ENCODE measurements around the gene FHIP2A. TPM values are rescaled to one million over a fixed set of nuclear protein-coding genes. Genes with fewer than 3 reads are reported as not detected.
"Not testable (repeated sequence)": the region's sequence is repeated elsewhere in the genome, so short reads cannot be mapped to it uniquely, and the experiment has no call there.

FHIP2A gene
- 10 to 100 TPM; 26.4 to 29.7 TPM for total RNA-seq

GRCh38 chr10:114821293-114821914 lies at the start of gene FHIP2A:
Gene FHIP2A (plus strand): TSS chr10:114821780. CDS start chr10:114822079, 299 bp downstream.
- DNase-seq, result peak; percentile 97
- Mint-ChIP-seq H3K4me1 (peaks cover 15% of the 10 kb centered on the region), H3K4me3 (peak within 1 kb of the TSS; percentile 92), H3K36me3 (peaks cover 11% of the 10 kb centered on the region), H3K9me3 (no peaks in the 10 kb centered on the region), H3K27ac (peak within 1 kb of the TSS; percentile 92), H3K27me3 (peaks cover 22% of the 10 kb centered on the region)
- ATAC-seq (ENCODE audit: low read depth), result peak; percentile 93
- POLR2A ChIA-PET, result interaction anchor here (0.8 to 3.5 kb wide), 11 partner anchors 10 to 647 kb away, joined by 3 to 23 read pairs (median 4); partner anchors contain the start of gene CCDC186

- Mint-ChIP-seq H3K27me3 (peaks cover 74% of the 10 kb centered on the region), H3K36me3 (no peaks in the 10 kb centered on the region), H3K9me3 (no peaks in the 10 kb centered on the region), H3K27ac (no peak overlapping the region), H3K4me3 (no peak overlapping the region), H3K4me1 (peaks cover 1% of the 10 kb centered on the region)
- DNase-seq (no peak), ATAC-seq (ENCODE audit: low read depth) (no peak)
- POLR2A ChIA-PET, result no interaction called here
Observed at GRCh38 chr10:114772496-114773196, 48.9 kb upstream of the FHIP2A start.

GRCh38 chr10:114773197-114773532 lies 48.4 kb upstream of the FHIP2A start:
- H3K9me3 Mint-ChIP-seq, result no peaks in the 10 kb centered on the region
- peaks cover 78% of the 10 kb centered on the region for H3K27me3 Mint-ChIP-seq
- no peak overlapping the region for H3K4me3 Mint-ChIP-seq
- H3K4me1 Mint-ChIP-seq, result peaks cover 1% of the 10 kb centered on the region
- no peak for ATAC-seq (ENCODE audit: low read depth)
- no peaks in the 10 kb centered on the region for H3K36me3 Mint-ChIP-seq
- no peak for DNase-seq
- H3K27ac Mint-ChIP-seq, result no peak overlapping the region
- POLR2A ChIA-PET, result no interaction called here

- H3K4me3 Mint-ChIP-seq; H3K4me1 Mint-ChIP-seq; ATAC-seq (ENCODE audit: low read depth); H3K9me3 Mint-ChIP-seq; H3K36me3 Mint-ChIP-seq; H3K27ac Mint-ChIP-seq; POLR2A ChIA-PET; DNase-seq: not testable (repeated sequence)
- peaks cover 72% of the 10 kb centered on the region for H3K27me3 Mint-ChIP-seq
Observed at GRCh38 chr10:114775082-114775481, 46.5 kb upstream of the FHIP2A start.

- no peak for DNase-seq
- H3K4me3 Mint-ChIP-seq, result no peak overlapping the region
- H3K27me3 Mint-ChIP-seq, result peaks cover 55% of the 10 kb centered on the region
- H3K4me1 Mint-ChIP-seq, result peaks cover 11% of the 10 kb centered on the region
- H3K27ac Mint-ChIP-seq, result no peak overlapping the region
- POLR2A ChIA-PET, result no interaction called here
- no peak for ATAC-seq (ENCODE audit: low read depth)
- no peaks in the 10 kb centered on the region for H3K36me3 Mint-ChIP-seq
- no peaks in the 10 kb centered on the region for H3K9me3 Mint-ChIP-seq
Observed at GRCh38 chr10:114777415-114777814, 44.2 kb upstream of the FHIP2A start.

- no peak overlapping the region for H3K4me3 Mint-ChIP-seq
- no peaks in the 10 kb centered on the region for H3K36me3 Mint-ChIP-seq
- H3K27me3 Mint-ChIP-seq, result peaks cover 46% of the 10 kb centered on the region
- ATAC-seq (ENCODE audit: low read depth), result no peak
- peaks cover 10% of the 10 kb centered on the region for H3K4me1 Mint-ChIP-seq
- DNase-seq, result no peak
- H3K9me3 Mint-ChIP-seq, result no peaks in the 10 kb centered on the region
- H3K27ac Mint-ChIP-seq, result no peak overlapping the region
- POLR2A ChIA-PET, result no interaction called here
Observed at GRCh38 chr10:114779803-114780576, 41.6 kb upstream of the FHIP2A start.

GRCh38 chr10:114780577-114781184 lies 40.9 kb upstream of the FHIP2A start:
- DNase-seq, result no peak
- POLR2A ChIA-PET, result no interaction called here
- Mint-ChIP-seq H3K4me3 (no peak overlapping the region), H3K27ac (no peak overlapping the region), H3K4me1 (peaks cover 10% of the 10 kb centered on the region), H3K9me3 (no peaks in the 10 kb centered on the region), H3K36me3 (no peaks in the 10 kb centered on the region), H3K27me3 (peaks cover 39% of the 10 kb centered on the region)
- no peak for ATAC-seq (ENCODE audit: low read depth)

GRCh38 chr10:114782666-114783065 lies 38.9 kb upstream of the FHIP2A start:
- Mint-ChIP-seq H3K4me1 (peaks cover 10% of the 10 kb centered on the region), H3K36me3 (no peaks in the 10 kb centered on the region), H3K9me3 (no peaks in the 10 kb centered on the region), H3K27ac (no peak overlapping the region), H3K4me3 (no peak overlapping the region), H3K27me3 (peaks cover 24% of the 10 kb centered on the region)
- ATAC-seq (ENCODE audit: low read depth) (no peak), DNase-seq (no peak)
- POLR2A ChIA-PET, result no interaction called here

- ATAC-seq (ENCODE audit: low read depth), result no peak
- POLR2A ChIA-PET, result no interaction called here
- no peak overlapping the region for H3K4me3 Mint-ChIP-seq
- peaks cover 16% of the 10 kb centered on the region for H3K27me3 Mint-ChIP-seq
- H3K4me1 Mint-ChIP-seq, result peaks cover 10% of the 10 kb centered on the region
- no peak for DNase-seq
- no peaks in the 10 kb centered on the region for H3K9me3 Mint-ChIP-seq
- no peaks in the 10 kb centered on the region for H3K36me3 Mint-ChIP-seq
- no peak overlapping the region for H3K27ac Mint-ChIP-seq
Observed at GRCh38 chr10:114783686-114784085, 37.9 kb upstream of the FHIP2A start.

- H3K4me1 Mint-ChIP-seq; POLR2A ChIA-PET; H3K9me3 Mint-ChIP-seq; H3K27me3 Mint-ChIP-seq; DNase-seq; H3K27ac Mint-ChIP-seq; H3K36me3 Mint-ChIP-seq; H3K4me3 Mint-ChIP-seq; ATAC-seq (ENCODE audit: low read depth): not testable (repeated sequence)
Observed at GRCh38 chr10:114786492-114786891, 35.1 kb upstream of the FHIP2A start.

- H3K4me3 Mint-ChIP-seq; POLR2A ChIA-PET; H3K36me3 Mint-ChIP-seq; H3K9me3 Mint-ChIP-seq; DNase-seq; H3K27ac Mint-ChIP-seq; H3K4me1 Mint-ChIP-seq; ATAC-seq (ENCODE audit: low read depth); H3K27me3 Mint-ChIP-seq: not testable (repeated sequence)
Observed at GRCh38 chr10:114787131-114787530, 34.4 kb upstream of the FHIP2A start.

- H3K9me3 Mint-ChIP-seq, result peaks cover 6% of the 10 kb centered on the region
- H3K36me3 Mint-ChIP-seq, result peaks cover 7% of the 10 kb centered on the region
- ATAC-seq (ENCODE audit: low read depth), result no peak
- H3K27me3 Mint-ChIP-seq, result no peaks in the 10 kb centered on the region
- H3K4me3 Mint-ChIP-seq, result no peak overlapping the region
- no peak for DNase-seq
- POLR2A ChIA-PET, result no interaction called here
- H3K4me1 Mint-ChIP-seq, result no peaks in the 10 kb centered on the region
- H3K27ac Mint-ChIP-seq, result no peak overlapping the region
Observed at GRCh38 chr10:114791768-114792167, 29.8 kb upstream of the FHIP2A start.

- H3K9me3 Mint-ChIP-seq, result peaks cover 12% of the 10 kb centered on the region
- POLR2A ChIA-PET, result no interaction called here
Observed at GRCh38 chr10:114795039-114795438, 26.5 kb upstream of the FHIP2A start.

More at GRCh38 chr10:114795039-114795438, 26.5 kb upstream of the FHIP2A start:
- no peak overlapping the region for H3K4me3 Mint-ChIP-seq
- DNase-seq (no peak), ATAC-seq (ENCODE audit: low read depth) (no peak)
- no peaks in the 10 kb centered on the region for H3K27me3 Mint-ChIP-seq
- H3K4me1 Mint-ChIP-seq, result no peaks in the 10 kb centered on the region
- H3K36me3 Mint-ChIP-seq, result peaks cover 16% of the 10 kb centered on the region
- H3K27ac Mint-ChIP-seq, result no peak overlapping the region
